Glomerular endothelial cell (primary cell): ENCODE data around the gene ZNF219. TPM values are rescaled to one million over a fixed set of nuclear protein-coding genes. Genes with fewer than 3 reads are reported as not detected.

Source experiments
- DNase-seq: peaks from one replicate; pipeline ENCODE4 v3.0.0-alpha.2; 2011; ENCODE audit warnings: low read depth, low spot score; ENCODE audit errors: extremely low read depth
- total RNA-seq: library from RNA; depleted of rRNA; stranded (reverse); fragments of >200 nt; gene quantifications from 2 replicates; pipeline ENCODE4 v1.2.3, GENCODE V29; 2015

ZNF219 gene
- total RNA-seq, 1 donor from 2014 or later = 20.9 TPM

DNA sequence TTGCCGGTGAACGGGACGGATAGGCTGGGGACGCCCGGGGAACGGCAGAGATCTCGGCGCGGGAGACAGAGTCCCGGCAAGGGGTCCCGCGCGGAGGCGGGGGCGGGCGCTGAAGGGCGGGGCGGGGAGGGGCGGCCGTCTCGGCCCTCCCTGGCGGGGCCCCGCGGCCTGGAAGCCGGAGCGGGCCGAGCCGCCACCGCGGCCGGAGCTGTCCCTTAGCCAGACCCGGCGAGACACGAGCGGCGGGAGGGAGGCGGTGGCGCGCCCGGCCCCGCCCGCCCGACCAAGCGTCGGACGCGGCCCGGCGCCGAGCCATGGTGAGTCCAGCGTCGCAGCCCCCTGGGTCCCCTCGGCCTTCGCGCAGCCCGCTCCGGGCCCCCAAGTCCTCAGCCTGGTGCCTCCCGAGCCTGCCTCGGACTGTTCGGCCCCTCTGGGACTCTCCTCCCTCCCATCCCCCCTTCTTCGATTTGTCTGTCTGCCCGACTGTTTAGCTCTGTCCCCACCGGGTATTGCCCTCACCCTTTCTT, 28.3 kb downstream of the ZNF219 start, which contains the start of gene ARHGEF40:
TSS of gene ARHGEF40 (plus strand) at position 222 of the 527 bp plus-strand sequence. CDS start at position 315, 93 bp downstream.
- DNase-seq = no peak

DNA sequence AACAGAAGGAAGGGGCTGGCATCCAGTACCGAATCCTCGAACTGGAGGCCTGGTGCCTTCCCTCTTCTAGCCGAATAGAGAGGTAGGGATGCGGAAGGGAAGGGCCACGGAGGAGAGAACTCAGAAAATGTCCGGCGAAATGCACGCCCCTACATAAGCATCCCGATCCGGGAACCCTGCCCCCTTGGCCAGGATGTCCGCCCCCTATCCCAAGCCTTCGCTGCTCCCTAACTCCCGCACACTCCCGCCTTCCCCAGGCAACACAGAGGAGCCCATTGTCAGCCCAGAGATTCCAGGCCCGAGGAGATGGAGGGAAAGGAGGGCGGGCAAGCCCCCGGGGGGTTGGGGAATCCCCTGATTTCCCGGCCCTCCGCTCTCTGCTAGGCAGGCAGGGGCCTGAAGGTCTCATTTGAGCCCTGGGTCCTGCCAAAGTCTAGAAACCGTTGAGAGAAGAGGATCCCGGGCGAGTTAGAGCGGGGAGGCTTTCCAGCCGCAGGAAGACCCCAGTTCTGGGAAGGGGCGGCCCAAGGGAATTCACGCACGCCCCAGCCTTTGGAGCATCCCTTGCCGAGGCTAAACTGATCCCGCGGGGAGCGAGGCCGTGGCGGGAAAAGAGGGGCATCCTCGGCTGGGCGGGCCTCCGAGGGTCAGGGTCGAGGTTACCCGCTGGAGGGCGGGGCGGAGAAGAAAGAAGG, 28.9 kb downstream of the ZNF219 start:
- no peak for DNase-seq

DNA sequence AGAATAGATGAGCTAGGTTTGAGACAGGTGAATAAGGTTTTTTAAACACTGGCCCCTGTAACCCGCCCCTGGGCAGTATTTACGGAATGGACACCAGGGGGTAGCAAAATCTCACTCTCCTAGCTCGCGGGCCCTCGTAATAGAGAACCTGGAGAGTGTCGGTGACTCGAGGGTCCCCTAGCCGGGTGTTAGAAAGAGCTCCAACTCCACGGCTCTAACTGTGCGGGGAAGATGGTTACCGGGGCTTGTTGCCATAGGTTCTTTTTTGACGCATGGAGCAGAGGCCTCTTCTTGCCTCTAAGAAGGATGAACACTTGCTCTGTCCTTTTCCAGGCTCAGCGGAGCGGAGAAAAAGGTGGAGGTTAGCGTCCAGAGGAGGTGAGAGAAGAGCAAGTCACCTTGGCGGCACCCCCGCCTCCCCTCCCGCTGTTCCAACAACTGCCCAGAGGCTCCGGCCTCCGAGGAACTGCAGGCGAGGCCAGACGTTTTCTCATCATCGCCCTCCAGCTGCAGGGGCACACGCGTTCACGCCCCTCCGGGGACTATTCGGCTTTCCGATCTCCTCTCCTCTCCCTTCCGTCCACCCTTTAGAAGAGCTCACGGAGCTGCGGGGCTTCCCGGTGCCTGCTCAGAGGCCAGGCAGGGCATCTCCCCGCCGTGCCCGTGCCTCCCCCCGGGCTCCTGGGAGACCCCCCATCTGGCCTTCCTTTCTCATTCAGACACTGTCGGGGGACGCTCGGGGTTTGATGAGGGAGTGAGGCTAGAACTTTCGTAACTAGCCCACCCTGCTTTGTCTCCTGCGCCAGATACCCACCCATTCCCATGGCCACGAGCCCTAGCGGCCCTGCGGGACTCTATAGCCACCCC, 29.7 kb downstream of the ZNF219 start:
- DNase-seq = no peak

DNA sequence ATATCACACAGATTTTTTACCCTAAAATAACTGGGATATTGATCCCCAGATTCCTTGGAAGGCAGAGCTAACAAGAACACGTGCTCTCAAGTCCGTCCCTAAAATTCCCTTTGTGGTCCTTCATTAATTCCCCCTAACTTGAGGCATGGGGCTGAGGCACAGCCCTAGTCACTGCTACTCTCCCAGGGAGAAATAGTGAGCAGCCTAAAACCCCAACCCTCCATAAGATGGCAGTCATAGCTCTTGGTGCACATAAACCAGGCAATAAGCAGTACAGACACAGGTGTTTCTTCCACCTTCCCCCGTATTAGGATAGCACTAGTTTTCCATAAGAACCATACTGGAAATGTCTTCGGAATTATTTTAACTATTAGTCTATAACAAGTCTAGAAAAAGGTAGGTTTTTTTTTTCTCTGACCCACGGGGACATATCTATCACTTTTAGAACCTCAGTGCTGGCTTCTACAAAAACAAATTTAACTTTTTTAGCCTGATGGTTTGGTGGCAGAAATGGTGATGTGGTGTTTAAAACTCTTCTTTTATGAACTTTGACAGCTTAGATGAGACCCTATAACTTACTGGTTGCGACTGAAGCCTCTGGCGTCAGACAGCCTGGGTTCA, 31.5 kb downstream of the ZNF219 start:
- no peak for DNase-seq

DNA sequence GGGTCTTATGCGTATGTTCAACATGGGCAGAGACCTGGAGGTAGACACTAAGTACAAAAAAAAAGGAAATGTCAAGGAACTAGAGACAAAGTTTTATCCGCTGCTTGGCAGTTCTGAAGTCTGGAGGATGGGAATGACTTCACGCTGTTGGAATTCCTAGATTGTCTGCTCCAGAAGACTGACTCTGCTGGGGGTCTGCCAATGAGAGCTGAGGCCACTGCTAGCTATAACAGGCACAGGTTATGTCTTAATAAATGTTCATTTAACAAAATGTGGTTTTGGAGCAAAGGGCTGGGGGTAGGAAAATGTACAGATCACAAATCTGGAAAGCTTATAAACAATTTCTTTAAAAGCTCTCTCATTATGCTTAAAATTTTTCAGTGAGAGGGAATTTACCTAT, 35.0 kb downstream of the ZNF219 start:
- no peak for DNase-seq

DNA sequence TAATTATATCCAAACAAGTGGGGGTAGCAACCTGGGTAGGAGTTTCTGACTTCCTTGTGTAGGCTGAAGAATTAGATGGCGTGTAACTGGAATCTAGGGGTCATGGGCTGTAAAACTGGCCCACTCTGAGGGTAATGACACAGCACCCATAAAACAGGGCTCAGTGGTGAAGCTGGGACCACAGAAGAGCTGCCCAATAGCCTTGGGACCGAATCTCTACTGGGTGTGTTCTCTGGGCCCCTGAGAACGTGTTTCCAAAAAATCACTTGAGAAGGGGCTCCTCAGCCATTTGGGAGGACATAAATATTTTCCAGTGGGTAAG, 37.1 kb downstream of the ZNF219 start:
- DNase-seq = no peak

DNA sequence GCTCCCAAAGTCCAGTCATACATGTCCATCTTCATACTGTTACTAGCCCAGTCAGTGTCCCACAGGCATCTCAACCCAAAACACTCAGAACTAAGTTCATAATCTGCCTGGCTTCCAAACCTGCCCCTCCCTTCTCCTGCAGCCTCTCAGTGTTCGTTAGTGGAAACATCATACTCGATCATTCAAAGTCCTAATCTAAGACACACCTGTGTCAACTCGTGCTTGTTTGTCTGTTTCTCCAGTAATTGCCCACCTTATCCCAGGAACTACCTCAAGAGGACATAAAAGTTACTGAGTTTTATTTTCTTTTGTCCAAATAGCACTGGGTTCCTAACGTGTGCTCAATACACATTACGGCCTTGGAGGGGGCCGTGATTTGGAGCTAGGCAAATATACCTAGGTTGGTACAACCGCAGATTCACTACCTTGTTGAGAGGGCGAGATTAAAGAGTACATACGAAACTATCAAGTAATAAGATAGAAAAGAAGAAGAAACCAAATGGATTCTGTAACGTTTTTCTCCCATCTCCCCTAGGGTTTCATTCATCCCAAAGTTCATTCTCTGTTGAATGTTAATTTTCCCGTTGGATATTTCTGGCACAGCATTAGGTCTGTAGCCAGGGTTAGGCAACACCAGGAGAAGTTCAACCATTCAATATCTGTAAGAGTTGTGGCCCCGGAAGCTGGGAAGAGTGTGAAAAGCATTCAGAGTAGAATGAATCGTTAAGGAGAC, 37.7 kb downstream of the ZNF219 start:
- DNase-seq = no peak

DNA sequence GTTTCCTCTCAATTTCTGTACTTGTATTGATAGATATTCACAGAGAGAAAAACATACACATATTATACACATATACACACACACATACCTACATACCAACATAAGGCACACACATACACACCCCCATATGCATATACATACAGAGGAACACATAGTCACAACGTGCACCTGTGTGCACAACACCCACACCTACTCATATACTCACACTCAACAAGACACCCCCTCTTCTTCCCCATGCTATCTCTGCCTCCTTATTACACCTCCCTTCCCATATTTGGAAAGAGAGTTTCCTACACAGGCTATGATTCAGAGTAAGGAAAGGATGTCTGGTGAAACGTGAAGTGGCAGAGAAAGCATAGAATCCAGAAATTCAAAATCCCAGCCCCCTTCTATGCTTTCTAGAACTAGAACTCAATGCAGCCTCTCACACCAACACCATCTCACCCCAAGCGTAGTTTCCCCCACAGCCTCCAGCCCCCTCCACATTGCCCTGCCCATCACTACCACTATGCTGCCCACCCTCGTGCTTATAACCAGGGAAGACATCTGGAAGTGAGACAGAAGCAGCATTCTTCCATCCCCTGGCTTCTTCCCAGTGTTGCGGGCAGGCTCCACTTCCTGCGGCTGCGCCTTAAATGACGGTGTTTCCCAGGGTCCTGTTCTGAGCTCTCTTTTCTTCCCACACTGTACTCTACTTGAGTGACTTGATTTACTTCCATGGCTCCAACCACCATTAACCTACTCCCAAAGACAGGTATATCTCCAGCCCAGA, 38.4 kb downstream of the ZNF219 start:
- DNase-seq = no peak

DNA sequence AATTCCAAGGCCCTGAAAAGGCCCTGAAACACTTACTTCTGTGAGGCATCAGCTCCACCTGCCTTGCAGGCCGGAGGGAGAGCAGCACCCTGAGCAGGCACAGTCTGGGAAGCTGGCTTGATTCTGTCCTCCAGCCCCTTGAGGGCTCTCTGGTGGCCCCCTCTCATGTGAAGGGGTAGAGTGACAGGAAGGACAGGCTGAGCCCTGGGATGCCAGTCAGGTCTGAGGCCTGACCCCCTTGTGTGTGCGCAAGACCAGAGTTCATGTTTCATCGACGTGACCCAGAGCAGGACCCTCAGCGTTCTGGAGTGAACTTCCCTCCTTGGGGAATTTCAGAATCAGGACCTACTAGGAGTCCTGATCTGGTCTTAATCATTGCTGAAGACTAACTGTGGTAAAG, 39.6 kb downstream of the ZNF219 start:
- DNase-seq = no peak

DNA sequence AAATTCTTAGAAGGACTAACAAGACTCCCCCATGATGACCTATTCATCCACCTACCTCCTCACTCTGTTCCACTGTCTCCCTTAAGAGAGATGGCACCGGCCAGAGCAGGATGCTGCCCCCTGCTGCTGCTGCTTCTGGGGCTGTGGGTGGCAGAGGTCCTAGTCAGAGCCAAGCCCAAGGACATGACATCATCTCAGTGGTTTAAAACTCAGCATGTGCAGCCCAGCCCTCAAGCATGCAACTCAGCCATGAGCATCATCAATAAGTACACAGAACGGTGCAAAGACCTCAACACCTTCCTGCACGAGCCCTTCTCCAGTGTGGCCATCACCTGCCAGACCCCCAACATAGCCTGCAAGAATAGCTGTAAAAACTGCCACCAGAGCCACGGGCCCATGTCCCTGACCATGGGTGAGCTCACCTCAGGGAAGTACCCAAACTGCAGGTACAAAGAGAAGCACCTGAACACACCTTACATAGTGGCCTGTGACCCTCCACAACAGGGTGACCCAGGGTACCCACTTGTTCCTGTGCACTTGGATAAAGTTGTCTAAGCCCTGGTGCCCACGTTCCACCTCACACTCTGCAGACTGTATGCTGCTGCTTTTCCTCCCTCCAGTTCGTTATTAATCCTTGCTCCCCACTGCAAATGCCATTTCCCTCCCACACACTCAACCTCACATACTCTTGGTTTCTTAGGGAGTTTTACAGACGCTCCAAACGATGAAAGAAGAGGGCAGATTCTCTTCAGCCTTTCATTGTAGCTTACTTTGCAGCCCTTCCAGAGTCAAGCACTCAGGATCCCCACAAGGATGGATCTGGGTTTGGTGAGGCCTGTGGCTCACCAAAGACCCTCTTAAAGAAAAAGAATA, 40.4 kb downstream of the ZNF219 start, which contains the start of gene RNASE8:
TSS of gene RNASE8 (plus strand) at position 20 of the 873 bp plus-strand sequence. CDS start at position 91, 71 bp downstream.
- DNase-seq = no peak

DNA sequence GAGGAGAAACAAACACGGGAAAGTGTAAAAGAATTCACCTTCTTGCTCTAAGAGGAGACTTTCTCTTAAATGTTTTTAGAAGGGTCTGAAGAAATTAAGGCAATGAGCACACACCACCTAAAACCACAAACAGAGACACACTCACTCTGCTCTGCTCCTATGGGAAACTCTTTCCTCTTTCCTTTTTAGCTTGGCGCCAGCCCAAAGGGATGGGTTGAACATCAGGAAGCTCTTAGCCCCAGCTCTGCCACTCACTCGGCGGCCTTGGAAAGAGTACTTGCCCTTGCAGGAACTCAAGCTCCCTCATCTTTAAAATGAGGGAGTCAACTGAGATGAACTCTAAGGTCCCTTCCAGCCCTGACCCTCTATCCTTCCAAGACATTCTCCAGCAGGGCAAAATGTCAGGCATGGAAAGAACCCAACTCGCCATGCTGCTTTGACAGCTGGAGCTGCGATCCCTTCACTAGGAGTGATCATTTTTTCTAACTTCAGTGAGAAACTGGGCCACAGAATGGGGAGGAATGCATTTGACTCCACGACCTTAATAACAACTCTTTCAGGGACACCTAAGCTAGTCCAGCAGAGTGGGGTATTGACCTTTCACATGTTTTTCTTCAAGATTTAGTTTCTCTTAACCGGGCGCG, 41.8 kb downstream of the ZNF219 start:
- DNase-seq = no peak

DNA sequence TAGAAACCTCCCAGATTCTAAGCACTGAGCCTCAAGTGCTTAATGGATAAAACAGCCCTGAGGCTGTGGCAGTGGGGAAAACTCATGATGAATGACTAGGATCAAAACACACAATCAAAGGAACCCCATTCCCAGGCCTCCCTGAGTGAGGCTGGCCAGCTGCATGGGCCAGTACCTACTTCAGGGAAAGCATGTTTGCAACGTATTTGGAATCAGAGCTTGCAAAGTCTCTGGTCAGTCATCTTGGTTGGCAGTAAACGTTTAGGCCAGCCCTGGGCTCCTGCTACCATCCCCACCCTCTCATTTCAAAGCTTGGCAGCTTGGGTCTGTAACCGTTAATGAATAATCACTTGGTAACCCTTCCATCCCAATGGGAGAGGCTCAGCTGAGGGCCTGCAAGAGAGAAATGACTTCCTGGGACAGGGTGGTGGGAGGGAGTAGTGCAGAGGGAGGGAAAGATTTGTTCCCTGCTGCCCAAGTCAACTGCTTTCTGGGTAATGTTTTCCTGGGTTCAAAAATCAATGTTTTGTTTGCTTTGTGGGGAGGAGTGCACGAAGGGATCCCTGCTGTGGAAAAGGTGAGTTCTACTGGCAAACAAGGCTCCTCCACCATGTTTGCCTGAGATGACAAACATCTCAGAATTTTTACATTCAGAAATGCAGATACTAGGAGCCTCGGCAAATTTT, 42.9 kb downstream of the ZNF219 start:
- no peak for DNase-seq

DNA sequence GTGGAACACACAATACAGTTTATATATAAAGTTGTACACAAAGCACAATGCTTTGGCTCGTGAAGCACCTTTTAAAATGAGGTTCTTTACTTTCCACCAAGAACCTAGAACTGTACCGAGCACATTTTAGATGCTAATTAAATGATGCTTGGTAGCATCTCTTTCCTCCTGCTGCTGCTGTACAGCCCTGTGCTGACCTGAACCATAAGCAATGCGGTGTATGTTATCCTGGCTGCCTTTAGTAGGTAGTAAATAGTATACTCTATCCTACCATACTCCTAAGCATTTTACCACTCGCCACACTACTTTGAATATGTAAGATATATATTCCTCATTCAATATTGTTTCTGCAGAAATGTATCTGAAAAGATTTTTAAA, 43.7 kb downstream of the ZNF219 start:
- no peak for DNase-seq

DNA sequence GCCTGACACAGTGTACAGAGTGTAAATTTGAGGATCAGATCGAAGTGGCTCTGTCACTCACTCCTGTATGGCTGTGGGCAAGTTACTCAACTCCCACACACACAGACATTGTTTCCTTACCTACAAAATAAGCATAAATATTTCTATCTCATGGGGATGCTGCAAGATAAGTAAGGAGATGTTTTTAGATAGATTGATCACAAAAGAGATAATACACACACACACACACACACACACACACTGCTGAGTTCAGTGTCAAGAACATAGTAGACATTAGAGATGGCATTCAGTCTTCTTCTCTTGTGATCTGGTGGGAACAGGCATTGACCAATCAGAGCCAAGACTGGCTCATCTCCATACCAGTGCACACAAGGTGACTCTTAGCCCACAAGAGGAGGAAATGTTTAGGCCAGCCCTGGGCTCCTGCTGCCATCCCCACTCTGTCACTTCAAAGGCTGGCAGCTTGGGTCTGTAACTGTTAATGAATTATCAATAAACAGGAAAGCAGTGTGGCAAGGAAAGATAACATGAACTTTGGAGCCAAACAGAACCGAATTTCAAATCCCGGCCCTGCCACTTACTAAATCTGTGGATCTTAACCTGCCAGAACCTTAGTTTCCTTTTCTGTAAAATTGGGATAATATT, 44.2 kb downstream of the ZNF219 start:
- DNase-seq = no peak

DNA sequence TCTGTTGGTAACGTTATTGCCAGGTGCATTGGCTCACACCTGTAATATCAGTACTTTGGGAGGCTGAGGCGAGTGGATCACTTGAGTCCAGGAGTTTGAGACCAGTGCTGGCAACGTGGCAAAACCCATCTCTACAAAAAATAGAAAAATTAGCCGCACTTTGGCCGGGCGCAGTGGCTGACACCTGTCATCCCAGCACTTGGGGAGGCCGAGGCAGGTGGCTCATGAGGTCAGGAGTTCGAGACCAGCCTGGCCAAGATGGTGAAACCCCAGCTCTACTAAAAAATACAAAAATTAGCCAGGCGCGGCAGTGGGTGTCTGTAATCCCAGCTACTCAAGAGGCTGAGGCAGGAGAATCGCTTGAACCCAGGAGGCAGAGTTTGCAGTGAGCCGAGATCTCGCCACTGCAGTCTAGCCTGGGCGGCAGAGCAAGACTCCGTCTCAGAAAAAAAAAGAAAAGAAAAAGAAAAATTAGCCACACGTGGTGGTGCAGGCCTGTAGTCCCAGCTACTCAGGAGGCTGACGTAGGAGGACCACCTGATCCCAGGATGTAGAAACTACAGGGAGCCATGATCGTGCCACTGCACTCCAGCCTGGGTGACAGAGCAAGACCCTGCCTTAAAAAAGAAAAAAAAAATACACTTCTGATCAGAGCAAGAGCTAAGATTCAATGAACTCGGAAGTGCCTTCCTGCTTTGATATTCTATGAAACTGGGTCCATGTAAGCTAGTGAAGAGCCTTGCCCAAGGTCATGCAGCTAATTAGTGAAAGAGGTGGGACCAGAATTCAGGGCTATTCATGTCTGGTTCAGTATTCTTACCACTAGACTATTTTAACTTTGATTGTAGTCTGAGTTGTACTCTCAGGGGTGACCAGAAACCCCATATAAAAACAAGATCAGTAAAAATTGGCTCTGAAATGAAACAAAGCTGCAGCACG, 45.0 kb downstream of the ZNF219 start:
- no peak for DNase-seq

DNA sequence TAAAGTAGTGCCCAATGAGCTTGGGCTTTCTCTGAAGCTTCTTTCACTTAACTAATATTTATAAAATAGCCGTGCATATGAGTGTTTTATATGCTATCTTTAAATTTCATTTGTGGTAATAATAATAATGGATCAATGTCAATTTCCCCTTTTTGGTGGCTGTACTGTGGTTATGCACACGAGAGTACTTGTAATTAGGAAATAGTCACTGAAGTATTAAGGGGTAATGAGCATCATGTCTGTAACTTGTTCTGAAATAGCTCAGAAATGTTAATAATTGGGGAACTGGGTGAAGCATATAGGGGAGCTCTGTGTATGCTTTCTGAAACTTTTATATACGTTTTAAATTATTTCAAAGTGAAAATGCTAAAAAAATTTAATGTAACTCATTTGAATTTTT, 47.9 kb downstream of the ZNF219 start:
- DNase-seq = no peak
